Right lobe of liver (tissue), 6 donors: ENCODE data around the gene SERPINA4. TPM values are rescaled to one million over a fixed set of nuclear protein-coding genes. Genes with fewer than 3 reads are reported as not detected.

ENCODE experiments used
- ATAC-seq, 4 donors: fragments of 200-7000 bp; cut with Tn5 transposase; one replicate each; pipeline ENCODE4 v1.9.1; 2020; ENCODE audit warnings: mild to moderate bottlenecking in 4 of 4, moderate library complexity in 4 of 4
- DNase-seq, 3 donors: peaks; one replicate each; pipeline ENCODE4 v3.0.0-alpha.2; 2020
- H3K27ac ChIP-seq, 3 donors: fragments of 200-600 bp; one replicate each; pipeline ENCODE4 v1.8.0; 2022
- H3K27me3 ChIP-seq, 2 donors: fragments of 200-600 bp; one replicate each; pipeline ENCODE4 v1.8.0; 2022
- H3K36me3 ChIP-seq, 4 donors: fragments of 200-600 bp; sonication (generic) in 1 of 4; one replicate each; pipeline versions ENCODE4 v1.5.1 to v1.8.0; 2017 to 2022; ENCODE audit warnings: control low read depth in 1 of 4
- H3K4me1 ChIP-seq, 4 donors: fragments of 200-600 bp; sonication (generic) in 1 of 4; one replicate each; pipeline versions ENCODE4 v1.5.1 to v1.8.0; 2017 to 2022; ENCODE audit warnings: control low read depth in 1 of 4
- H3K4me3 ChIP-seq, 3 donors: fragments of 200-600 bp; one replicate each; pipeline ENCODE4 v1.8.0; 2022
- H3K9me3 ChIP-seq, 4 donors: fragments of 200-600 bp; sonication (generic) in 1 of 4; one replicate each; pipeline versions ENCODE4 v1.5.1 to v1.8.0; 2017 to 2022; ENCODE audit warnings: control low read depth in 1 of 4
- POLR2A ChIP-seq: fragments of 450-650 bp; IDR thresholded peaks from one replicate; pipeline ENCODE4 v1.6.1; 2017; ENCODE audit warnings: antibody characterized with exemption, mild to moderate bottlenecking
- WGBS: methylation state at CpG from one replicate; pipeline ENCODE4 v1.1.6; 2018; ENCODE audit warnings: low coverage, low lambda C conversion rate; ENCODE audit not compliant: insufficient coverage; ENCODE audit errors: missing lambda C conversion rate; 5-methylcytosine and 5-hydroxymethylcytosine counted together
- intact Hi-C, 2 donors: fragments of 100-400 bp; cut with DNase I; formaldehyde crosslinking; loops; one replicate each; pipeline versions ENCODE4 v1.11.2 to v1.14.1; 2022
- total RNA-seq, 6 experiments: library from RNA; depleted of rRNA in 2 of 6; stranded (reverse); fragments of >200 nt in 2 of 6; fragmentation: NEBNext Ultra II Directional in 3 of 6; extraction: Animal tissue kit (Norgen Biotek cat#: 25700) in 3 of 6; gene quantifications; one replicate each; pipeline versions ENCODE4 v1.1.0 to v1.2.4, GENCODE V29; 2016 to 2023
- TF ChIP-seq, protein P1 (sequence below), 4 donors: fragments of 200-600 bp in 3 of 4; fragments of 450-650 bp in 1 of 4; IDR thresholded peaks; one replicate each; pipeline versions ENCODE4 v1.5.1 to v1.8.0; 2016 to 2022; ENCODE audit warnings: antibody characterized with exemption in 4 of 4, mild to moderate bottlenecking in 2 of 4
- donor health status: DM: no; HTN: yes; CAD: no.
- donor health status: DM: no; HTN: no; CAD: no.
- donor health status: DM: no; HTN: no; CAD: no.
- donor health status: DM: no; HTN: yes; CAD: no.
- donor health status: DM: no; HTN: yes; CAD: no.

The SERPINA4 gene
- total RNA-seq, 6 experiments from 2014 or later = 41.2 to 204 (median 145) TPM

DNA sequence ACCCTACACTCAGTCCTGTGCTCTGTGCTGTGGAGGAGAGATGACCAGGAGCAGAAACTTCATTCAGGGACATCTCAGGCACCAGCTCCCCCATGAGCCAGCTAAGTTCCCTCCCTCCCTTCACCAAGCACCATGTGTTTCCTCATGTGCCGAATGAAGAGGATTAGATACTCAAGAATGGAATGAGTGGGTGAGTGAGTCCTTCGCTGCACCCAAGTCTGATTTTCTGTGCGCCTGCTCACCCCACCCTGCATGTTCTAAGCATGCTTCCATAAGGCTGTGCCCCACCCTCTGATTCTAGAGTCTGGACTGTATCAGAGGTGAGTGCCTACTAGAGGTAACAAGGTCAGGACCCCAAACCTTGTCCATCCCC lies 32.1 kb downstream of the SERPINA4 start:
- TF ChIP-seq, protein P1, sequence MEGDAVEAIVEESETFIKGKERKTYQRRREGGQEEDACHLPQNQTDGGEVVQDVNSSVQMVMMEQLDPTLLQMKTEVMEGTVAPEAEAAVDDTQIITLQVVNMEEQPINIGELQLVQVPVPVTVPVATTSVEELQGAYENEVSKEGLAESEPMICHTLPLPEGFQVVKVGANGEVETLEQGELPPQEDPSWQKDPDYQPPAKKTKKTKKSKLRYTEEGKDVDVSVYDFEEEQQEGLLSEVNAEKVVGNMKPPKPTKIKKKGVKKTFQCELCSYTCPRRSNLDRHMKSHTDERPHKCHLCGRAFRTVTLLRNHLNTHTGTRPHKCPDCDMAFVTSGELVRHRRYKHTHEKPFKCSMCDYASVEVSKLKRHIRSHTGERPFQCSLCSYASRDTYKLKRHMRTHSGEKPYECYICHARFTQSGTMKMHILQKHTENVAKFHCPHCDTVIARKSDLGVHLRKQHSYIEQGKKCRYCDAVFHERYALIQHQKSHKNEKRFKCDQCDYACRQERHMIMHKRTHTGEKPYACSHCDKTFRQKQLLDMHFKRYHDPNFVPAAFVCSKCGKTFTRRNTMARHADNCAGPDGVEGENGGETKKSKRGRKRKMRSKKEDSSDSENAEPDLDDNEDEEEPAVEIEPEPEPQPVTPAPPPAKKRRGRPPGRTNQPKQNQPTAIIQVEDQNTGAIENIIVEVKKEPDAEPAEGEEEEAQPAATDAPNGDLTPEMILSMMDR (IDR thresholded peaks at IDR 0.05) = no peak
- no peak for TF ChIP-seq POLR2A
- 72% methylated on average over 3 of the region's 3 CpGs for WGBS
- ATAC-seq = peak in 2 of 4 donors; percentile 8 to 16
- Histone ChIP-seq H3K4me3 (no peak overlapping the region), H3K27ac (peak overlapping the region in 2 of 3 donors; percentile 9 to 53), H3K27me3 (no peaks in the 10 kb centered on the region), H3K4me1 (peaks cover 0 to 47% (median 19%) of the 10 kb centered on the region in 4 donors), H3K36me3 (peaks cover 0 to 30% (median 8%) of the 10 kb centered on the region in 4 donors), H3K9me3 (no peaks in the 10 kb centered on the region)
- intact Hi-C loops = no loop called here
- no peak for DNase-seq

GRCh38 chr14:94593749-94594431 lies 32.6 kb downstream of the SERPINA4 start:
- Histone ChIP-seq H3K36me3 (peaks cover 0 to 24% (median 7%) of the 10 kb centered on the region in 4 donors), H3K27ac (peak overlapping the region in 2 of 3 donors; percentile 9 to 53), H3K9me3 (no peaks in the 10 kb centered on the region), H3K4me3 (peak overlapping the region in 2 of 3 donors; percentile 18 to 75), H3K27me3 (no peaks in the 10 kb centered on the region), H3K4me1 (peaks cover 0 to 47% (median 19%) of the 10 kb centered on the region in 4 donors)
- ATAC-seq (peak; percentile 61 to 77 (median 68)), DNase-seq (peak in 1 of 3 donors; percentile 89)
- WGBS = 29% methylated on average over 4 of the region's 4 CpGs
- TF ChIP-seq POLR2A = no peak
- TF ChIP-seq, protein P1 (IDR thresholded peaks at IDR 0.05) = no peak
- intact Hi-C loops = no loop called here

DNA sequence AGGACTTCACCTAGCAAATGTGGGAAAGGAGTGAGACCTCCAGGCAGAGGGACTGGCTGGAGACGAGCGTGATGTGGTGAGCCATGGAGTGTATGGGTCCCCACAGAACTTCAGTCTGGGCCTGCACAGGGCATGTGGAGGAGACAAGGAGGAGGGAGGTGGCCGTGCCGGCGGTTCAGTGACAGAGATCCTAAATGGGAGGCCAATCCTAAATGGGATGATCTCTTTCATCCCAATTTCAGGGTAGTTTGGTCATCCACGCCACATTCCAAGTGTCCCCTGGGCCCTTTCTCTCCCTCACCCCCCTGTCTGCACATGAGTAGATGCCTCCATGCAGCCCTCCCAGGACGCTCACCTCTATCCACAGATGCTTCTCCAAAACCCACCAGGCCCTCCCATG lies 33.2 kb downstream of the SERPINA4 start:
- Histone ChIP-seq H3K36me3 (peaks cover 0 to 21% (median 4%) of the 10 kb centered on the region in 4 donors), H3K4me3 (peak overlapping the region in 2 of 3 donors; percentile 18 to 75), H3K4me1 (peaks cover 0 to 52% (median 20%) of the 10 kb centered on the region in 4 donors), H3K27ac (peak overlapping the region in 2 of 3 donors; percentile 9 to 53), H3K27me3 (no peaks in the 10 kb centered on the region), H3K9me3 (no peaks in the 10 kb centered on the region)
- TF ChIP-seq POLR2A = no peak
- WGBS = 49% methylated on average over 3 of the region's 7 CpGs
- DNase-seq = no peak
- peak; percentile 3 to 39 (median 13) for ATAC-seq
- intact Hi-C loops = no loop called here

GRCh38 chr14:94595912-94596311 lies 34.7 kb downstream of the SERPINA4 start:
- ATAC-seq (no peak), DNase-seq (no peak)
- intact Hi-C loops = no loop called here
- TF ChIP-seq POLR2A = no peak
- TF ChIP-seq, protein P1 (IDR thresholded peaks at IDR 0.05) = no peak
- peak overlapping the region in 1 of 3 donors; percentile 53 for H3K27ac ChIP-seq
- peak overlapping the region in 1 of 3 donors; percentile 75 for H3K4me3 ChIP-seq
- H3K9me3 ChIP-seq = no peaks in the 10 kb centered on the region
- H3K4me1 ChIP-seq = peaks cover 0 to 67% (median 25%) of the 10 kb centered on the region in 4 donors
- H3K27me3 ChIP-seq = no peaks in the 10 kb centered on the region
- H3K36me3 ChIP-seq = peaks cover 0 to 11% (median 3%) of the 10 kb centered on the region in 4 donors
- WGBS = 35% methylated on average over 2 of the region's 2 CpGs

- Histone ChIP-seq H3K36me3 (peaks cover 0 to 11% (median 3%) of the 10 kb centered on the region in 4 donors), H3K27ac (peak overlapping the region in 1 of 3 donors; percentile 85), H3K4me1 (peaks cover 0 to 70% (median 26%) of the 10 kb centered on the region in 4 donors), H3K27me3 (no peaks in the 10 kb centered on the region), H3K4me3 (peak overlapping the region in 1 of 3 donors; percentile 75), H3K9me3 (no peaks in the 10 kb centered on the region)
- DNase-seq = no peak
- no peak for ATAC-seq
- TF ChIP-seq, protein P1 (IDR thresholded peaks at IDR 0.05) = no peak
- TF ChIP-seq POLR2A = no peak
- intact Hi-C loops = no loop called here
- 86% methylated on average over 6 of the region's 9 CpGs for WGBS
Measured at GRCh38 chr14:94596361-94596760, 35.1 kb downstream of the SERPINA4 start.
